ENCODE results near the gene NPTXR. TPM values are rescaled to one million over a fixed set of nuclear protein-coding genes. Genes with fewer than 3 reads are reported as not detected.

NPTXR gene
- total RNA-seq (ENCODE audit: low replicate concordance) = 5.9 and 6.9 TPM in 2 replicates
- long read RNA-seq = 0 reads

- H3K27me3 Mint-ChIP-seq = peaks cover 80% of the 10 kb centered on the region
- TF ChIP-seq, protein P1, sequence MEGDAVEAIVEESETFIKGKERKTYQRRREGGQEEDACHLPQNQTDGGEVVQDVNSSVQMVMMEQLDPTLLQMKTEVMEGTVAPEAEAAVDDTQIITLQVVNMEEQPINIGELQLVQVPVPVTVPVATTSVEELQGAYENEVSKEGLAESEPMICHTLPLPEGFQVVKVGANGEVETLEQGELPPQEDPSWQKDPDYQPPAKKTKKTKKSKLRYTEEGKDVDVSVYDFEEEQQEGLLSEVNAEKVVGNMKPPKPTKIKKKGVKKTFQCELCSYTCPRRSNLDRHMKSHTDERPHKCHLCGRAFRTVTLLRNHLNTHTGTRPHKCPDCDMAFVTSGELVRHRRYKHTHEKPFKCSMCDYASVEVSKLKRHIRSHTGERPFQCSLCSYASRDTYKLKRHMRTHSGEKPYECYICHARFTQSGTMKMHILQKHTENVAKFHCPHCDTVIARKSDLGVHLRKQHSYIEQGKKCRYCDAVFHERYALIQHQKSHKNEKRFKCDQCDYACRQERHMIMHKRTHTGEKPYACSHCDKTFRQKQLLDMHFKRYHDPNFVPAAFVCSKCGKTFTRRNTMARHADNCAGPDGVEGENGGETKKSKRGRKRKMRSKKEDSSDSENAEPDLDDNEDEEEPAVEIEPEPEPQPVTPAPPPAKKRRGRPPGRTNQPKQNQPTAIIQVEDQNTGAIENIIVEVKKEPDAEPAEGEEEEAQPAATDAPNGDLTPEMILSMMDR (conservative IDR thresholded peaks at IDR 0.05) = no peak
- H3K36me3 Mint-ChIP-seq = no peaks in the 10 kb centered on the region
- H3K9me3 Mint-ChIP-seq = no peaks in the 10 kb centered on the region
- H3K4me1 Mint-ChIP-seq (ENCODE audit: unreplicated experiment) = no peaks in the 10 kb centered on the region
- peak within 1 kb of the TSS; percentile 86 for H3K4me3 Mint-ChIP-seq
- no peak for DNase-seq (ENCODE audit: extremely low spot score, unreplicated experiment)
- H3K27ac Mint-ChIP-seq = peak within 1 kb of the TSS; percentile 69
Measured at GRCh38 chr22:38843657-38844314, at the start of gene NPTXR. TSS of gene NPTXR (minus strand) at chr22:38844028.

GRCh38 chr22:38891256-38891655 lies 47.4 kb upstream of the NPTXR start:
- no peak overlapping the region for H3K27ac Mint-ChIP-seq
- H3K36me3 Mint-ChIP-seq = no peaks in the 10 kb centered on the region
- no peaks in the 10 kb centered on the region for H3K9me3 Mint-ChIP-seq
- peaks cover 8% of the 10 kb centered on the region for H3K27me3 Mint-ChIP-seq
- TF ChIP-seq, protein P1 (conservative IDR thresholded peaks at IDR 0.05) = no peak
- no peak overlapping the region for H3K4me3 Mint-ChIP-seq
- DNase-seq (ENCODE audit: extremely low spot score, unreplicated experiment) = no peak
- H3K4me1 Mint-ChIP-seq (ENCODE audit: unreplicated experiment) = no peaks in the 10 kb centered on the region

- Mint-ChIP-seq H3K27ac (no peak overlapping the region), H3K36me3 (no peaks in the 10 kb centered on the region), H3K27me3 (peaks cover 8% of the 10 kb centered on the region), H3K4me1 (ENCODE audit: unreplicated experiment) (no peaks in the 10 kb centered on the region), H3K4me3 (no peak overlapping the region), H3K9me3 (no peaks in the 10 kb centered on the region)
- no peak for DNase-seq (ENCODE audit: extremely low spot score, unreplicated experiment)
- TF ChIP-seq, protein P1 (conservative IDR thresholded peaks at IDR 0.05) = no peak
Measured at GRCh38 chr22:38890377-38890776, 46.5 kb upstream of the NPTXR start.

- Mint-ChIP-seq H3K9me3 (no peaks in the 10 kb centered on the region), H3K4me3 (no peak overlapping the region), H3K27ac (no peak overlapping the region), H3K36me3 (no peaks in the 10 kb centered on the region), H3K27me3 (no peaks in the 10 kb centered on the region), H3K4me1 (ENCODE audit: unreplicated experiment) (peaks cover 13% of the 10 kb centered on the region)
- no peak for DNase-seq (ENCODE audit: extremely low spot score, unreplicated experiment)
- TF ChIP-seq, protein P1 (conservative IDR thresholded peaks at IDR 0.05) = no peak
Measured at GRCh38 chr22:38886333-38886732, 42.5 kb upstream of the NPTXR start.

DNA sequence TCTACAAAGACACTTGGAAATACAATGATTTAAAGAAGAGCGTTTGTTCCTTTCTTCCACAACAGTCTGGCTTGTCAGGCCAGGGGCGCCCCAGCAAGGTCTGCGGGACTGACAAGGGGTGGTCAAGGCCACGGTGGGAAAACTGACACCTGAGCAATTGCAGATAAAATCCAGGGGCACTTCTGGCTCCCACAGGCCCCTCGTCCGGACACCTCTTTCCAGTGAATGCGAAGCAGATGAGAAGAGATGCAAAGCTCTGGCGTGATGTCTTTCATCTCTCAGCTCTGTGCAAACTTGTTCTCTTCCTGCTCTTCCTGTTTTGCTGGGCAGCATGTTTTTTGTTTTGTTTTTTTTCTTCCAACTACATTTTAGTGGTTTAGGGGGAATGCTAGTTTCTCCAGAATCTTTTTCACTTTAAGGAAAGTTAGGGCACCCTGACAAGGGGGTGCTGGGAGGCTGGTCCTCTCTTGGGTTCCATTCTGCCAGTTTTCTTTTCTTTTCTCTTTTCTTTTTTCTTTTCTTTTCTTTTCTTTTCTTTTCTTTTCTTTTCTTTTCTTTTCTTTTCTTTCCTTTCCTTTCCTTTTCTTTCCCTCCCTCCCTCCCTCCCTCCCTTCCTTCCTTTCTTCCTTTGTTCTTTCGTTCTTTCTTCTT lies 39.3 kb upstream of the NPTXR start:
- no peaks in the 10 kb centered on the region for H3K9me3 Mint-ChIP-seq
- TF ChIP-seq, protein P1 (conservative IDR thresholded peaks at IDR 0.05) = no peak
- H3K4me1 Mint-ChIP-seq (ENCODE audit: unreplicated experiment) = peaks cover 13% of the 10 kb centered on the region
- H3K27me3 Mint-ChIP-seq = no peaks in the 10 kb centered on the region
- H3K4me3 Mint-ChIP-seq = no peak overlapping the region
- DNase-seq (ENCODE audit: extremely low spot score, unreplicated experiment) = no peak
- peak overlapping the region; percentile 82 for H3K27ac Mint-ChIP-seq
- H3K36me3 Mint-ChIP-seq = no peaks in the 10 kb centered on the region
